ENCODE results near the gene RAB8B. TPM values are rescaled to one million over a fixed set of nuclear protein-coding genes. Genes with fewer than 3 reads are reported as not detected.

Gene RAB8B
- total and polyA plus RNA-seq, 10 of the 15 experiments (the other 5 are each of a cell fraction or from before 2014, with no cell fraction given) = 17.8 to 104 (median 65.1) TPM

DNA sequence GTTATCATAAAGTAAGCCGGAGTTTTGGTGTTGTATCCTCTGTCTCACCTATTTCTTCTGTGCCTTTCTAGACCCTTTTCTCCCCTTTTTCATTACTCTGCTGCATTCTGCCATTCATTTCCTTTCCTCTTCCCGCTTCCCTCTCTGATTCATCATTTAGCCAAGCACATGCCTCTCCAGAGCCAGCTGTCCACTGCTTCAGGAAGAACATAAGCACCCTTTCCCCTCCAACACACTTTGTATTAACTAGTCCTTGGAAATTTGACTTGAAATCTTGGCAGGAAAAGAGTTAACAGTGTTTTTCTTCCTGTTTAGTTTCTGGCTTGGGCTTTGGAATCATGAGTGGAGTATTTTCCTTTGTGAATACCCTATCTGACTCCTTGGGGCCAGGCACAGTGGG lies 97.7 kb downstream of the RAB8B start:
- Histone ChIP-seq H3K4me1 (ENCODE audit: control insufficient read depth, insufficient read depth, low read length) (no peaks in the 10 kb centered on the region), H3K9ac (ENCODE audit: control insufficient read depth, insufficient read depth, low read length) (no peak overlapping the region), H3K27ac (ENCODE audit: control insufficient read depth, insufficient read depth) (no peak overlapping the region), H3K36me3 (ENCODE audit: control insufficient read depth in 2 of 2, insufficient read depth in 2 of 2, low read length in 1 of 2) (no peaks in the 10 kb centered on the region), H3K27me3 (replicated peaks in 1 of 2; ENCODE audit: control insufficient read depth in 2 of 2, insufficient read depth in 2 of 2, low read length in 1 of 2) (no peaks in the 10 kb centered on the region), H3K4me3 (no peak overlapping the region), H3K79me2 (ENCODE audit: control insufficient read depth, insufficient read depth, low read length) (no peaks in the 10 kb centered on the region), H4K20me1 (ENCODE audit: control insufficient read depth, insufficient read depth) (no peaks in the 10 kb centered on the region), H3K9me3 (replicated peaks; ENCODE audit: control insufficient read depth, insufficient read depth, low read length) (no peaks in the 10 kb centered on the region), H2AFZ (ENCODE audit: control insufficient read depth, low read depth, low read length) (no peak overlapping the region), H3K4me2 (ENCODE audit: control insufficient read depth, insufficient read depth) (no peak overlapping the region)
- intact Hi-C loops (cut with micrococcal nuclease; ENCODE audit: unreplicated experiment) (loop anchor here (5.0 kb wide), 1 partner anchor 310 kb away; the partner anchor contains the start of gene FBXL22), in situ Hi-C loops (cut with MboI) (loop anchor here (25.0 kb wide), 1 partner anchor 300 kb away; the partner anchor contains the start of gene FBXL22)
- ATAC-seq (no peak), FAIRE-seq (no peak), DNase-seq (ENCODE audit: low read depth, low spot score) (no peak)
- ChIA-PET CTCF (interaction anchor here (0.7 to 11.0 kb wide), 9 partner anchors 39 to 240 kb away, joined by 3 to 145 read pairs (median 5); no protein-coding TSS in a partner anchor), POLR2A (no interaction called here), RAD21 (ENCODE audit: unreplicated experiment) (interaction anchor here (0.8 to 6.1 kb wide), 3 partner anchors 92 to 121 kb away, joined by 3 to 62 read pairs (median 4); no protein-coding TSS in a partner anchor), SMC1A (ENCODE audit: uncharacterized antibody, unreplicated experiment) (interaction anchor here (0.9 to 6.3 kb wide), 8 partner anchors 9 to 255 kb away, joined by 3 to 92 read pairs (median 6); no protein-coding TSS in a partner anchor)
- WGBS (ENCODE audit: insufficient coverage, insufficient replicate concordance, low lambda C conversion rate, missing lambda C conversion rate) = 87% methylated on average over 2 of the region's 2 CpGs
- TF ChIP-seq TBL1XR1 (IDR thresholded peaks at IDR 0.05; ENCODE audit: low read depth, low read length) (no peak), NR2C2 (IDR thresholded peaks at IDR 0.05; ENCODE audit: borderline replicate concordance, control insufficient read depth, insufficient read length, low read depth) (no peak), SUZ12 (IDR thresholded peaks at IDR 0.05; ENCODE audit: unreplicated experiment) (no peak), ETV6 (conservative IDR thresholded peaks at IDR 0.05 in 1 of 2, IDR thresholded peaks at IDR 0.05 in 1 of 2; ENCODE audit: borderline replicate concordance in 1 of 2, low read depth in 1 of 2) (no peak), SIN3A (IDR thresholded peaks at IDR 0.05; ENCODE audit: low read depth, low read length) (no peak), SREBF1 (IDR thresholded peaks at IDR 0.05; ENCODE audit: low read length) (no peak), KAT2A (conservative IDR thresholded peaks at IDR 0.05; ENCODE audit: control insufficient read depth, low read depth, low read length) (no peak), NFYB (IDR thresholded peaks at IDR 0.05; ENCODE audit: insufficient read depth, low read depth, low read length) (no peak), BRCA1 (IDR thresholded peaks at IDR 0.05; ENCODE audit: low read depth, low read length) (no peak), SP1 (IDR thresholded peaks at IDR 0.05; ENCODE audit: low read depth, low read length) (no peak), NR2F1 (conservative IDR thresholded peaks at IDR 0.05) (no peak), POLR2A (IDR thresholded peaks at IDR 0.05; ENCODE audit: low read depth, low read length) (no peak), MEF2A (IDR thresholded peaks at IDR 0.05; ENCODE audit: insufficient read depth, low read depth, low read length) (no peak), CHD1 (IDR thresholded peaks at IDR 0.05; ENCODE audit: low read depth, low read length) (no peak), HDGF (IDR thresholded peaks at IDR 0.05) (no peak), FOS (IDR thresholded peaks at IDR 0.05; ENCODE audit: borderline replicate concordance, extremely low read depth, insufficient read length) (no peak)
- TF ChIP-seq, protein P1, sequence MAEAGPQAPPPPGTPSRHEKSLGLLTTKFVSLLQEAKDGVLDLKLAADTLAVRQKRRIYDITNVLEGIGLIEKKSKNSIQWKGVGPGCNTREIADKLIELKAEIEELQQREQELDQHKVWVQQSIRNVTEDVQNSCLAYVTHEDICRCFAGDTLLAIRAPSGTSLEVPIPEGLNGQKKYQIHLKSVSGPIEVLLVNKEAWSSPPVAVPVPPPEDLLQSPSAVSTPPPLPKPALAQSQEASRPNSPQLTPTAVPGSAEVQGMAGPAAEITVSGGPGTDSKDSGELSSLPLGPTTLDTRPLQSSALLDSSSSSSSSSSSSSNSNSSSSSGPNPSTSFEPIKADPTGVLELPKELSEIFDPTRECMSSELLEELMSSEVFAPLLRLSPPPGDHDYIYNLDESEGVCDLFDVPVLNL (IDR thresholded peaks at IDR 0.05; ENCODE audit: low read depth, low read length) = no peak
- TF ChIP-seq, protein P2, sequence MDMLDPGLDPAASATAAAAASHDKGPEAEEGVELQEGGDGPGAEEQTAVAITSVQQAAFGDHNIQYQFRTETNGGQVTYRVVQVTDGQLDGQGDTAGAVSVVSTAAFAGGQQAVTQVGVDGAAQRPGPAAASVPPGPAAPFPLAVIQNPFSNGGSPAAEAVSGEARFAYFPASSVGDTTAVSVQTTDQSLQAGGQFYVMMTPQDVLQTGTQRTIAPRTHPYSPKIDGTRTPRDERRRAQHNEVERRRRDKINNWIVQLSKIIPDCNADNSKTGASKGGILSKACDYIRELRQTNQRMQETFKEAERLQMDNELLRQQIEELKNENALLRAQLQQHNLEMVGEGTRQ (IDR thresholded peaks at IDR 0.05; ENCODE audit: borderline replicate concordance, low read depth, low read length) = no peak
- TF ChIP-seq, protein P3, sequence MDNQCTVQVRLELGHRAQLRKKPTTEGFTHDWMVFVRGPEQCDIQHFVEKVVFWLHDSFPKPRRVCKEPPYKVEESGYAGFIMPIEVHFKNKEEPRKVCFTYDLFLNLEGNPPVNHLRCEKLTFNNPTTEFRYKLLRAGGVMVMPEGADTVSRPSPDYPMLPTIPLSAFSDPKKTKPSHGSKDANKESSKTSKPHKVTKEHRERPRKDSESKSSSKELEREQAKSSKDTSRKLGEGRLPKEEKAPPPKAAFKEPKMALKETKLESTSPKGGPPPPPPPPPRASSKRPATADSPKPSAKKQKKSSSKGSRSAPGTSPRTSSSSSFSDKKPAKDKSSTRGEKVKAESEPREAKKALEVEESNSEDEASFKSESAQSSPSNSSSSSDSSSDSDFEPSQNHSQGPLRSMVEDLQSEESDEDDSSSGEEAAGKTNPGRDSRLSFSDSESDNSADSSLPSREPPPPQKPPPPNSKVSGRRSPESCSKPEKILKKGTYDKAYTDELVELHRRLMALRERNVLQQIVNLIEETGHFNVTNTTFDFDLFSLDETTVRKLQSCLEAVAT (IDR thresholded peaks at IDR 0.05) = no peak
- TF ChIP-seq, protein P4, sequence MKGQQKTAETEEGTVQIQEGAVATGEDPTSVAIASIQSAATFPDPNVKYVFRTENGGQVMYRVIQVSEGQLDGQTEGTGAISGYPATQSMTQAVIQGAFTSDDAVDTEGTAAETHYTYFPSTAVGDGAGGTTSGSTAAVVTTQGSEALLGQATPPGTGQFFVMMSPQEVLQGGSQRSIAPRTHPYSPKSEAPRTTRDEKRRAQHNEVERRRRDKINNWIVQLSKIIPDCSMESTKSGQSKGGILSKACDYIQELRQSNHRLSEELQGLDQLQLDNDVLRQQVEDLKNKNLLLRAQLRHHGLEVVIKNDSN (IDR thresholded peaks at IDR 0.05; ENCODE audit: borderline replicate concordance, extremely low read length, insufficient read depth, low read depth, low read length) = no peak
- no TSS peak for BruUV-seq (replicated peaks)

All from GM12878 (cell line).